BJ (cell line): ENCODE results near the gene SAPCD2. TPM values are rescaled to one million over a fixed set of nuclear protein-coding genes. Genes with fewer than 3 reads are reported as not detected.
"Not testable (repeated sequence)": the region's sequence is repeated elsewhere in the genome, so short reads cannot be mapped to it uniquely, and the experiment has no call there.

ENCODE experiments used
- CTCF ChIA-PET: fragments of 350-600 bp; formaldehyde crosslinking; extraction: SDS; loops from one replicate; lab custom pipeline; 2021; ENCODE audit warnings: antibody characterized with exemption, inconsistent platforms; lab: Yijun Ruan, JAX
- POLR2A ChIA-PET: fragments of 300-600 bp; sonication (Branson Sonifier 250); formaldehyde crosslinking; extraction: SDS; loops from one replicate; lab custom pipeline; 2021; ENCODE audit warnings: antibody characterized with exemption; lab: Charles Lee
- DNase-seq: peaks from one replicate; pipeline ENCODE4 v3.0.0-alpha.2; 2011; ENCODE audit warnings: low read depth
- H3K27me3 ChIP-seq: 2 replicates; pipeline ENCODE4 v1.6.0; 2011; ENCODE audit warnings: low read length; ENCODE audit not compliant: control insufficient read depth, insufficient read depth
- H3K36me3 ChIP-seq: 2 replicates; pipeline ENCODE4 v1.5.1; 2011; ENCODE audit warnings: low read length; ENCODE audit not compliant: control insufficient read depth, insufficient read depth
- H3K4me3 ChIP-seq: 2 replicates; pipeline ENCODE4 v1.5.1; 2011; ENCODE audit warnings: low read depth, mild to moderate bottlenecking, control low read depth, low read length
- CTCF ChIP-seq: IDR thresholded peaks from 2 replicates; pipeline ENCODE4 v1.5.1; 2011; ENCODE audit warnings: low read depth, mild to moderate bottlenecking, control low read depth, inconsistent platforms, low read length, moderate library complexity; ENCODE audit not compliant: insufficient read depth
- polyA minus RNA-seq: library from RNA; depleted of rRNA, polyadenylated mRNA; stranded (reverse); fragments of >200 nt; gene quantifications from 2 replicates; pipeline ENCODE4 v1.2.3, GENCODE V29; 2011; rRNA and poly(A)+ RNA removed
- polyA plus RNA-seq: library from polyadenylated mRNA; depleted of rRNA; stranded (reverse); fragments of >200 nt; gene quantifications from 2 replicates; pipeline ENCODE4 v1.2.3, GENCODE V29; 2011; rRNA removed

The SAPCD2 gene
- polyA plus RNA-seq (5.1 and 8.6 TPM in 2 replicates), polyA minus RNA-seq (3.0 and 3.2 TPM in 2 replicates)

DNA sequence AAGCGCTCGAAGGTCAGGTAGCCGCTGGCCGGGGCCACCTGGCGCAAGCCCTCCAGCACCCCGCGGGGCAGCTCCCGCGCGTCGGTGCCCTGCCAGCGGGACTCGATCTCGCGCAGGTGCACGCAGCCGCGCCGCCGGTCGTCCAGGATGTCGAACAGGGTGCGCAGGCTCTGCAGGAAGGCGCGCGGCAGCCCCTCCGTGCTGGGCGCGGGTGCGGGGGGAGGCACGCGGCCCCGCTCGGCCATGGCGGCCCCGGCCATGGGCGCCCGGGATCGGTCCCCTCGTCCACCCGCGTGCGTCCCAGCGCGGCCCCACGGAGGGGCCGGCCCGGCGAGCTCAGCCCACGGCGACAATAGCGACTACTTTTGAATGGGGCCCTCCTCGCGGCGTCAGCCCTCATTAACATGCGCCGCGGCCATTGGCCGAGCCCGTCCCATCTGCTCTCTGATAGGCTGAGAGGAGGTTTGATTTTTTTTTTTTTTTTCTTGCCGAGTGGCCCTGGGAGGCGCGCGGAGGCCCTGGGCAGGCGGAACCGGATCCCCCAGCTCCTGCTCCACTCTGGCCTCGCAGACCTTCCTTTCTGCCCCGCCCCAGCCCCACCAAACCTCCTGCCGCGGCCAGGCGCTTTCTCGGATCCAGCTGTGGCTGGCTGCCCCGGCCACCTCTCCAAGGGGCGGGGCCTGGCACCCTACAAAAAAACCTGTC, at the start of gene SAPCD2:
TSS of gene SAPCD2 (minus strand) at position 357 of the 705 bp plus-strand sequence. CDS start at position 260, 97 bp downstream.
- no peaks in the 10 kb centered on the region for H3K36me3 ChIP-seq
- ChIA-PET CTCF (interaction anchor here (0.9 to 9.4 kb wide), 14 partner anchors 9 to 284 kb away, joined by 3 to 153 read pairs (median 5); partner anchors contain the start of genes AJM1, MAN1B1, NPDC1 and RNF224), POLR2A (interaction anchor here (0.6 to 0.7 kb wide), 2 partner anchors 43 to 240 kb away, joined by 3 to 6 read pairs; no protein-coding TSS in a partner anchor)
- no peaks in the 10 kb centered on the region for H3K27me3 ChIP-seq
- peak within 1 kb of the TSS; percentile 39 for H3K4me3 ChIP-seq
- TF ChIP-seq CTCF: no peak
- no peak for DNase-seq

GRCh38 chr9:137118092-137118603, 47.8 kb upstream of the SAPCD2 start:
- H3K4me3 ChIP-seq, POLR2A ChIA-PET, DNase-seq, H3K27me3 ChIP-seq, H3K36me3 ChIP-seq: not testable (repeated sequence)
- CTCF ChIA-PET: interaction anchor here (0.9 to 4.3 kb wide), 4 partner anchors 23 to 135 kb away, joined by 3 to 37 read pairs (median 6); partner anchors contain the start of gene RNF224

GRCh38 chr9:137117269-137117731, 46.9 kb upstream of the SAPCD2 start:
- no peak for DNase-seq
- peaks cover 4% of the 10 kb centered on the region for H3K36me3 ChIP-seq
- no peak for TF ChIP-seq CTCF
- no peaks in the 10 kb centered on the region for H3K27me3 ChIP-seq
- ChIA-PET POLR2A (no interaction called here), CTCF (interaction anchor here (1.0 to 4.3 kb wide), 3 partner anchors 106 to 119 kb away, joined by 3 to 37 read pairs (median 6); partner anchors contain the start of gene RNF224)
- no peak overlapping the region for H3K4me3 ChIP-seq

DNA sequence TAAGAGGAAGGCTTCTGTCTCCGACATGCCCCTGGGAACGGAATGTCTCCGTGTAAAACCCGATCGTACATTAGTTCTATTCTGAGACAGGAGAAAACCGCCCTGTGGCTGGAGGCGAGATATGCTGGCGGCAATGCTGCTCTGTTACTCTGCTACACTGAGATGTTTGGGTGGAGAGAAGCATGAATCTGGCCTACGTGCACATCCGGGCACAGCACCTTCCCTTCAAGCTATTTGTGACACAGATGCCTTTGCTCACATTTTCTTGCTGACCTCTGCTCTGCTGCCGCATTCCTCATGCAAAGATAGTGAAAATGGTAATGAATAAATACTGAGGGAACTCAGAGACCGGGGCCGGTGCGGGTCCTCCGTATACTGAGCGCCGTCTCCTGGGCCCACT, 46.4 kb upstream of the SAPCD2 start:
- H3K27me3 ChIP-seq: no peaks in the 10 kb centered on the region
- H3K36me3 ChIP-seq: peaks cover 6% of the 10 kb centered on the region
- ChIA-PET POLR2A (no interaction called here), CTCF (interaction anchor here (1.0 to 4.3 kb wide), 2 partner anchors 106 to 111 kb away, joined by 3 to 37 read pairs; partner anchors contain the start of gene RNF224)
- DNase-seq: no peak
- no peak overlapping the region for H3K4me3 ChIP-seq
- TF ChIP-seq CTCF: no peak

GRCh38 chr9:137116027-137116507, 45.7 kb upstream of the SAPCD2 start:
- Histone ChIP-seq H3K27me3 (no peaks in the 10 kb centered on the region), H3K4me3 (no peak overlapping the region), H3K36me3 (peaks cover 6% of the 10 kb centered on the region)
- CTCF ChIA-PET: interaction anchor here (4.3 kb wide), 1 partner anchor 112 kb away, joined by 37 read pairs; the partner anchor contains the start of gene RNF224
- POLR2A ChIA-PET: no interaction called here
- DNase-seq: no peak
- TF ChIP-seq CTCF: no peak
